GM18909 (cell line): ENCODE data around the gene LEKR1.
A peak's percentile ranks its signal among the peaks of the same experiment; 100 is the strongest.
"Not testable (repeated sequence)": the region's sequence is repeated elsewhere in the genome, so short reads cannot be mapped to it uniquely, and the experiment has no call there.

Experiments
- ATAC-seq: cut with Tn5 transposase; IDR thresholded peaks from one replicate; pipeline ENCODE4 v1.9.1; 2021; ENCODE audit warnings: mild to moderate bottlenecking; ENCODE audit not compliant: unreplicated experiment, poor library complexity

LEKR1 gene

GRCh38 chr3:156803952-156804741, 22.0 kb upstream of the LEKR1 start:
- ATAC-seq, result no peak

GRCh38 chr3:156806698-156807097, 19.5 kb upstream of the LEKR1 start:
- no peak for ATAC-seq

- no peak for ATAC-seq
Measured at GRCh38 chr3:156808025-156808424, 18.1 kb upstream of the LEKR1 start.

GRCh38 chr3:156811089-156811862, 14.9 kb upstream of the LEKR1 start:
- ATAC-seq, result no peak

GRCh38 chr3:156812521-156813335, 13.4 kb upstream of the LEKR1 start:
- peak; percentile 15 for ATAC-seq

- no peak for ATAC-seq
Measured at GRCh38 chr3:156814295-156814694, 11.9 kb upstream of the LEKR1 start.

GRCh38 chr3:156816091-156816793, 9.9 kb upstream of the LEKR1 start:
- peak; percentile 22 for ATAC-seq

GRCh38 chr3:156816794-156817645, 9.1 kb upstream of the LEKR1 start:
- ATAC-seq, result peak; percentile 73

- ATAC-seq, result no peak
Measured at GRCh38 chr3:156817646-156818272, 8.4 kb upstream of the LEKR1 start.

GRCh38 chr3:156818273-156818651, 7.9 kb upstream of the LEKR1 start:
- ATAC-seq, result no peak

GRCh38 chr3:156818890-156819289, 7.3 kb upstream of the LEKR1 start:
- no peak for ATAC-seq

- no peak for ATAC-seq
Measured at GRCh38 chr3:156819842-156820691, 6.1 kb upstream of the LEKR1 start.

- ATAC-seq, result peak; percentile 17
Measured at GRCh38 chr3:156820692-156821080, 5.5 kb upstream of the LEKR1 start.

- ATAC-seq, result not testable (repeated sequence)
Measured at GRCh38 chr3:156822626-156823260, 3.4 kb upstream of the LEKR1 start.

GRCh38 chr3:156825795-156826143, 384 bp upstream of the LEKR1 start:
- peak; percentile 63 for ATAC-seq

- ATAC-seq, result peak; percentile 28
Measured at GRCh38 chr3:156826896-156827882, 1.0 kb downstream of the LEKR1 start.
